Common myeloid progenitor, CD34-positive (primary cell): Measurements from ENCODE around the gene NDST4.

Source experiments
- CTCF ChIA-PET: fragments of 350-600 bp; sonication (Branson Sonifier 250); formaldehyde crosslinking; loops from one replicate; lab custom pipeline; 2021; ENCODE audit warnings: antibody characterized with exemption; lab: Charles Lee
- POLR2A ChIA-PET: fragments of 350-600 bp; sonication (Branson Sonifier 250); formaldehyde crosslinking; loops from one replicate; lab custom pipeline; 2021; ENCODE audit warnings: antibody characterized with exemption; lab: Charles Lee
- DNase-seq, 3 donors: peaks; one replicate each; pipeline versions ENCODE4 v3.0.0 to v3.0.0-alpha.2; 2013
- H3K27ac ChIP-seq, 2 experiments: 1 replicate in 1 of 2; 2 replicates in 1 of 2; pipeline ENCODE4 v1.7.0; 2013; ENCODE audit warnings: inconsistent platforms in 2 of 2, low read length in 2 of 2, mild to moderate bottlenecking in 2 of 2, low read depth in 1 of 2, moderate library complexity in 1 of 2; ENCODE audit not compliant: severe bottlenecking in 2 of 2, insufficient read depth in 1 of 2, poor library complexity in 1 of 2
- H3K27me3 ChIP-seq, 5 experiments: replicated peaks in 2 of 5; 1 replicate in 3 of 5; 2 replicates in 2 of 5; pipeline versions ENCODE4 v1.6.1 to v1.7.0; 2013; ENCODE audit warnings: low read length in 4 of 5, mild to moderate bottlenecking in 2 of 5, moderate library complexity in 2 of 5, inconsistent platforms in 1 of 5; ENCODE audit not compliant: insufficient read depth in 5 of 5, control insufficient read depth in 4 of 5
- H3K36me3 ChIP-seq, 4 experiments: 1 replicate in 2 of 4; 2 replicates in 2 of 4; pipeline versions ENCODE4 v1.6.1 to v1.7.0; 2013; ENCODE audit warnings: low read length in 3 of 4, control low read depth in 1 of 4, mild to moderate bottlenecking in 1 of 4; ENCODE audit not compliant: control insufficient read depth in 4 of 4, insufficient read depth in 4 of 4
- H3K4me1 ChIP-seq, 4 experiments: 1 replicate in 3 of 4; 2 replicates in 1 of 4; pipeline versions ENCODE4 v1.6.1 to v1.7.1; 2013; ENCODE audit warnings: low read length in 3 of 4, mild to moderate bottlenecking in 3 of 4, control low read depth in 1 of 4, inconsistent platforms in 1 of 4, moderate library complexity in 1 of 4; ENCODE audit not compliant: control insufficient read depth in 4 of 4, insufficient read depth in 4 of 4; ENCODE audit errors: control extremely low read depth in 1 of 4
- H3K4me3 ChIP-seq, 7 experiments: 1 replicate in 4 of 7; 2 replicates in 3 of 7; pipeline versions ENCODE4 v1.5.1 to v1.7.0; 2013; ENCODE audit warnings: mild to moderate bottlenecking in 7 of 7, low read length in 6 of 7, moderate library complexity in 6 of 7, inconsistent platforms in 2 of 7, low read depth in 2 of 7, control low read depth in 1 of 7; ENCODE audit not compliant: insufficient read depth in 4 of 7, control insufficient read depth in 1 of 7; ENCODE audit errors: extremely low read depth in 1 of 7
- H3K9me3 ChIP-seq, 5 experiments: 1 replicate in 4 of 5; 2 replicates in 1 of 5; pipeline versions ENCODE4 v1.6.1 to v1.7.1; 2013; ENCODE audit warnings: low read length in 4 of 5, mild to moderate bottlenecking in 2 of 5, inconsistent platforms in 1 of 5, low read depth in 1 of 5, moderate library complexity in 1 of 5; ENCODE audit not compliant: control insufficient read depth in 4 of 5, insufficient read depth in 2 of 5; ENCODE audit errors: control extremely low read depth in 1 of 5
- WGBS: methylation state at CpG from one replicate; pipeline ENCODE4 v1.1.5; 2013; ENCODE audit not compliant: insufficient coverage; 5-methylcytosine and 5-hydroxymethylcytosine counted together

Gene NDST4

GRCh38 chr4:114883641-114884040, 229.8 kb downstream of the NDST4 start:
- ChIA-PET POLR2A (no interaction called here), CTCF (no interaction called here)
- Histone ChIP-seq H3K27ac (no peak overlapping the region), H3K4me1 (no peaks in the 10 kb centered on the region), H3K9me3 (no peaks in the 10 kb centered on the region), H3K27me3 (no peaks in the 10 kb centered on the region), H3K36me3 (no peaks in the 10 kb centered on the region), H3K4me3 (no peak overlapping the region)
- WGBS: 90% methylated on average over 4 of the region's 5 CpGs
- DNase-seq: no peak

GRCh38 chr4:114879916-114880669, 233.3 kb downstream of the NDST4 start:
- POLR2A ChIA-PET: no interaction called here
- Histone ChIP-seq H3K4me3 (no peak overlapping the region), H3K27me3 (no peaks in the 10 kb centered on the region), H3K9me3 (no peaks in the 10 kb centered on the region), H3K27ac (no peak overlapping the region), H3K4me1 (no peaks in the 10 kb centered on the region), H3K36me3 (no peaks in the 10 kb centered on the region)
- 100% methylated on average over 1 of the region's 3 CpGs for WGBS
- CTCF ChIA-PET: interaction anchor here (0.9 kb wide), 1 partner anchor 62 kb away, joined by 3 read pairs; no protein-coding TSS in a partner anchor
- no peak for DNase-seq

- DNase-seq: no peak
- Histone ChIP-seq H3K9me3 (no peaks in the 10 kb centered on the region), H3K4me3 (no peak overlapping the region), H3K4me1 (no peaks in the 10 kb centered on the region), H3K27ac (no peak overlapping the region), H3K36me3 (no peaks in the 10 kb centered on the region), H3K27me3 (no peaks in the 10 kb centered on the region)
- POLR2A ChIA-PET: interaction anchor here (0.6 kb wide), 1 partner anchor 846 kb away, joined by 3 read pairs; no protein-coding TSS in a partner anchor
- CTCF ChIA-PET: no interaction called here
Measured at GRCh38 chr4:114875630-114876029, 237.8 kb downstream of the NDST4 start.

- H3K9me3 ChIP-seq: no peaks in the 10 kb centered on the region
- no CpG with 5 or more reads among the region's 1 CpG for WGBS
- H3K4me3 ChIP-seq: no peak overlapping the region
- H3K36me3 ChIP-seq: no peaks in the 10 kb centered on the region
- H3K27me3 ChIP-seq: no peaks in the 10 kb centered on the region
- no peak for DNase-seq
- POLR2A ChIA-PET: no interaction called here
- H3K4me1 ChIP-seq: no peaks in the 10 kb centered on the region
- no peak overlapping the region for H3K27ac ChIP-seq
- CTCF ChIA-PET: no interaction called here
Measured at GRCh38 chr4:114874321-114874720, 239.1 kb downstream of the NDST4 start.

GRCh38 chr4:114870987-114871386, 242.4 kb downstream of the NDST4 start:
- H3K27me3 ChIP-seq: no peaks in the 10 kb centered on the region
- DNase-seq: no peak
- POLR2A ChIA-PET: no interaction called here
- H3K4me1 ChIP-seq: no peaks in the 10 kb centered on the region
- CTCF ChIA-PET: no interaction called here
- WGBS: no CpG with 5 or more reads among the region's 1 CpG
- no peak overlapping the region for H3K27ac ChIP-seq
- H3K9me3 ChIP-seq: no peaks in the 10 kb centered on the region
- H3K4me3 ChIP-seq: no peak overlapping the region
- H3K36me3 ChIP-seq: no peaks in the 10 kb centered on the region

- no peak for DNase-seq
- H3K9me3 ChIP-seq: no peaks in the 10 kb centered on the region
- no peak overlapping the region for H3K4me3 ChIP-seq
- CTCF ChIA-PET: no interaction called here
- H3K36me3 ChIP-seq: no peaks in the 10 kb centered on the region
- H3K4me1 ChIP-seq: no peaks in the 10 kb centered on the region
- no CpG with 5 or more reads among the region's 2 CpGs for WGBS
- H3K27ac ChIP-seq: no peak overlapping the region
- H3K27me3 ChIP-seq: no peaks in the 10 kb centered on the region
- POLR2A ChIA-PET: no interaction called here
Measured at GRCh38 chr4:114866901-114867670, 246.3 kb downstream of the NDST4 start.

DNA sequence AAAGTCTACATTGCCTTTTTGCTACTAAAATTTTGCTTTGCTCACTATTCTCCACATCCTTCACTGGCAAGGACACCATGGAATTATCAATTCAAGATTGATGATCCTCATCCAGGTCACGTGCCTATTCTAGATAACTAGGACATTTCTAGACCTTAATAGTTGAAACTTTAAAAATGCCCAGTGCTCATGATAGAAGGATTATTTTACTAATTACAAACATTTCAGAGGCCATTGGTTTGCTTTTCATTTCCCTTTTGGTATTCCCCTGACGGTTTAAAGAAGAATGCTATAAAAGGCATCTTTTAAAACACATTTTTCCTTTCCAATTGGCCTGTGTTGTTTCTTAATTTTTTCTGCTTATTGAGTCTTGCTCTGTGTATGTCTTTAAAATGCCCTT, 249.4 kb downstream of the NDST4 start:
- ChIA-PET POLR2A (no interaction called here), CTCF (no interaction called here)
- no peaks in the 10 kb centered on the region for H3K27me3 ChIP-seq
- no peaks in the 10 kb centered on the region for H3K4me1 ChIP-seq
- H3K4me3 ChIP-seq: no peak overlapping the region
- H3K9me3 ChIP-seq: no peaks in the 10 kb centered on the region
- no CpG with 5 or more reads among the region's 2 CpGs for WGBS
- DNase-seq: no peak
- no peaks in the 10 kb centered on the region for H3K36me3 ChIP-seq
- no peak overlapping the region for H3K27ac ChIP-seq
